OCI-LY7 (cell line): ENCODE measurements around the gene ZNF513. TPM values are rescaled to one million over a fixed set of nuclear protein-coding genes. Genes with fewer than 3 reads are reported as not detected.
"Not testable (repeated sequence)": the region's sequence is repeated elsewhere in the genome, so short reads cannot be mapped to it uniquely, and the experiment has no call there.

ENCODE experiments used
- BruUV-seq: library from RNA; stranded (reverse); fragments of 400-500 nt; replicated peaks from 2 replicates; lab custom pipeline; 2021; lab: Mats Ljungman, UMichigan
- CTCF ChIA-PET: fragments of 300-600 bp; sonication (Branson Sonifier 250); formaldehyde crosslinking; loops from one replicate; lab custom pipeline; 2022; ENCODE audit warnings: antibody characterized with exemption; ENCODE audit not compliant: unreplicated experiment; lab: Charles Lee
- POLR2A ChIA-PET: fragments of 300-600 bp; sonication (Branson Sonifier 250); formaldehyde crosslinking; loops from one replicate; lab custom pipeline; 2022; ENCODE audit warnings: antibody characterized with exemption; lab: Charles Lee
- DNase-seq: peaks from one replicate; pipeline ENCODE4 v3.0.0-alpha.2; 2015; ENCODE audit warnings: low spot score
- H2AFZ ChIP-seq: fragments of 200-600 bp; sonication (generic), shearing (Covaris generic); 2 replicates; pipeline ENCODE4 v1.6.1; 2014; ENCODE audit warnings: mild to moderate bottlenecking, antibody characterized with exemption, low read length, moderate library complexity
- H3K27ac ChIP-seq: fragments of 200-600 bp; sonication (generic); 2 replicates; pipeline ENCODE4 v1.5.1; 2014; ENCODE audit warnings: mixed run types, low read depth, mild to moderate bottlenecking, moderate library complexity, low read length, inconsistent platforms; ENCODE audit not compliant: poor library complexity, severe bottlenecking
- H3K36me3 ChIP-seq: fragments of 200-600 bp; sonication (generic); 2 replicates; pipeline ENCODE4 v1.6.1; 2014; ENCODE audit warnings: mild to moderate bottlenecking, antibody characterized with exemption, low read length, moderate library complexity, mixed read lengths; ENCODE audit not compliant: insufficient read depth
- H3K4me1 ChIP-seq: fragments of 200-600 bp; sonication (generic); 2 replicates; pipeline ENCODE4 v1.5.1; 2014; ENCODE audit warnings: mild to moderate bottlenecking, low read length; ENCODE audit not compliant: insufficient read depth, poor library complexity, severe bottlenecking
- H3K4me2 ChIP-seq: fragments of 200-600 bp; sonication (generic); 2 replicates; pipeline ENCODE4 v1.6.1; 2014; ENCODE audit warnings: mild to moderate bottlenecking, low read length
- H3K4me3 ChIP-seq: fragments of 200-600 bp; sonication (generic); 2 replicates; pipeline ENCODE4 v1.5.1; 2014; ENCODE audit warnings: mild to moderate bottlenecking, low read depth, low read length; ENCODE audit not compliant: poor library complexity, severe bottlenecking
- H3K79me2 ChIP-seq: fragments of 200-600 bp; sonication (generic); 2 replicates; pipeline ENCODE4 v1.6.1; 2016; ENCODE audit warnings: low read depth, mild to moderate bottlenecking, low read length, moderate library complexity, mixed read lengths; ENCODE audit not compliant: insufficient read depth
- H3K9me2 ChIP-seq: fragments of 200-600 bp; sonication (generic); 2 replicates; pipeline ENCODE4 v1.6.1; 2016; ENCODE audit warnings: mild to moderate bottlenecking, low read length, mixed read lengths; ENCODE audit not compliant: insufficient read depth
- H3K9me3 ChIP-seq: fragments of 200-600 bp; sonication (generic); 2 replicates; pipeline ENCODE4 v1.6.1; 2014; ENCODE audit warnings: mild to moderate bottlenecking, mixed run types, low read length, mixed read lengths
- H4K20me1 ChIP-seq: fragments of 200-600 bp; sonication (generic); 2 replicates; pipeline ENCODE4 v1.6.1; 2014; ENCODE audit warnings: mild to moderate bottlenecking, antibody characterized with exemption, low read length, moderate library complexity, mixed read lengths; ENCODE audit not compliant: insufficient read depth
- EZH2phosphoT487 ChIP-seq: fragments of 200-600 bp; sonication (generic); IDR thresholded peaks from 2 replicates; pipeline ENCODE4 v1.6.1; 2018; ENCODE audit warnings: low read depth, borderline replicate concordance, mild to moderate bottlenecking, mixed run types, antibody characterized with exemption, low read length, moderate library complexity, mixed read lengths
- intact Hi-C: fragments of 100-400 bp; cut with micrococcal nuclease; formaldehyde crosslinking; loops from one replicate; pipeline ENCODE4 v1.10.0; 2022; ENCODE audit not compliant: unreplicated experiment
- total RNA-seq, 2 experiments: library from RNA; depleted of rRNA in 1 of 2; stranded (reverse); fragments of >200 nt in 1 of 2; shearing (Covaris generic) in 1 of 2; gene quantifications; 2 replicates each; pipeline ENCODE4 v1.2.3, GENCODE V29; 2014 to 2022
- TF ChIP-seq, protein P1 (sequence below): fragments of 200-600 bp; sonication (generic); conservative IDR thresholded peaks from 2 replicates; pipeline ENCODE4 v1.5.1; 2014; ENCODE audit warnings: mild to moderate bottlenecking, antibody characterized with exemption, low read length, moderate library complexity, mixed read lengths

ZNF513 gene
- total RNA-seq, 2 experiments from 2014 or later, result 10.0 to 10.9 TPM

DNA sequence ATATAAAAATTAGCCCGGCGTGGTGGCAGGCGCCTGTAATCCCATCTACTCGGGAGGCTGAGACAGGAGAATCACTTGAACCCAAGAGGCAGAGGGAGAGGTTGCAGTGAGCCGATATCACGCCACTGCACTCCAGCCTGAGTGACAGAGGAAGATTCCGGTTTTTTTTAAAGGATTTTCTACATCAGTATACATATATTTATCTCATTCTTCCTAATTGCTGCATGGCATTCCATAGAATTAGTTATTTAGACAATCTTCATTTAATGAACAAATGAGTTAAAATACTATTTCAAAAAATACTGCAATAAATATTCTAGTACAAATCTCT is 26.0 kb downstream of the ZNF513 start:
- POLR2A ChIA-PET, result interaction anchor here (0.6 to 2.0 kb wide), 6 partner anchors 8 to 1424 kb away, joined by 3 to 12 read pairs (median 6); no protein-coding TSS in a partner anchor

DNA sequence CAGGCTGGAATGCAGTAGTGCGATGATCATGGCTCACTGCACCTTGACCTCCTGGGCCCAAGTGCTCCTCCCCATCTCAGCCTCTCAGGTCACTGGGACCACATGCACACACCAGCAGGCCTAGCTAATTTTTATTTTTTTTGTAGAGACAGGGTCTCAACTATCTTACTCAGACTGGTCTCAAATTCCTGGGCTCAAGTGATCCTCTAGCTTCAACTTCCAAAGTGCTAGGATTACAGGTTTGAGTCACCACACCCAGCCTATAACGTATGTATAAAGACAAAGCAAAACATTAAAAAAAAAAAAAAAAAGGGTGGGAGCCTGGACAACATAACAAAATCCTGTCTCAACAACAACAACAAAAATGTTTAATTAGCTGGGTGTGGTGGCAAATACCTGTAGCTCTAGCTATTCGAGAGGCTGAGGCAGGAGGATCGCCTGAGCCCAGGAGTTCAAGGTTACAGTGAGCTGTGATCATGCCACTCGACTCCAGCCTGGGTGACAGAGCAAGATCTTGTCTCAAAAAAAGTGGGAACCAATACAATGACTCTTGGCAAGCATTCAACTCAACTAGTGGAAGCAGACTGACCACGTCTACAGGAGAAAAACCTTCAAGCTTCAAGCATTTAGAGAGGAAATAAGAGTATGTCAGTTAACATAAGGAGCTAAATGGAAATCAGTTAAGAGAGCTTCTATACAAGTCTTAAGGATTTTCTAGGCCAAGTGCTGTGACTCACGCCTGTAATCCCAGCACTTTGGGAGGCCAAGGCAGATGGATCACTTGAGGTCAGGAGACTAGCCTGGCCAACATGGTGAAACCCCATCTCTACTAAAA is 26.6 kb downstream of the ZNF513 start:
- no peaks in the 10 kb centered on the region for H3K9me2 ChIP-seq
- BruUV-seq, result no TSS peak
- no peak for DNase-seq
- H4K20me1 ChIP-seq, result 0 out of 2 replicates have a peak, but pooled peaks cover 4% of the 10 kb centered on the region
- peaks cover 76% of the 10 kb centered on the region for H3K79me2 ChIP-seq
- intact Hi-C loops, result no loop called here
- H3K4me3 ChIP-seq, result no peak overlapping the region
- peaks cover 17% of the 10 kb centered on the region for H3K36me3 ChIP-seq
- no peak overlapping the region for H3K4me2 ChIP-seq
- no peak for TF ChIP-seq EZH2phosphoT487
- TF ChIP-seq, protein P1, sequence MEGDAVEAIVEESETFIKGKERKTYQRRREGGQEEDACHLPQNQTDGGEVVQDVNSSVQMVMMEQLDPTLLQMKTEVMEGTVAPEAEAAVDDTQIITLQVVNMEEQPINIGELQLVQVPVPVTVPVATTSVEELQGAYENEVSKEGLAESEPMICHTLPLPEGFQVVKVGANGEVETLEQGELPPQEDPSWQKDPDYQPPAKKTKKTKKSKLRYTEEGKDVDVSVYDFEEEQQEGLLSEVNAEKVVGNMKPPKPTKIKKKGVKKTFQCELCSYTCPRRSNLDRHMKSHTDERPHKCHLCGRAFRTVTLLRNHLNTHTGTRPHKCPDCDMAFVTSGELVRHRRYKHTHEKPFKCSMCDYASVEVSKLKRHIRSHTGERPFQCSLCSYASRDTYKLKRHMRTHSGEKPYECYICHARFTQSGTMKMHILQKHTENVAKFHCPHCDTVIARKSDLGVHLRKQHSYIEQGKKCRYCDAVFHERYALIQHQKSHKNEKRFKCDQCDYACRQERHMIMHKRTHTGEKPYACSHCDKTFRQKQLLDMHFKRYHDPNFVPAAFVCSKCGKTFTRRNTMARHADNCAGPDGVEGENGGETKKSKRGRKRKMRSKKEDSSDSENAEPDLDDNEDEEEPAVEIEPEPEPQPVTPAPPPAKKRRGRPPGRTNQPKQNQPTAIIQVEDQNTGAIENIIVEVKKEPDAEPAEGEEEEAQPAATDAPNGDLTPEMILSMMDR, result no peak
- CTCF ChIA-PET, result interaction anchor here (1.0 kb wide), 1 partner anchor 9 kb away, joined by 3 read pairs; no protein-coding TSS in a partner anchor
- H3K27ac ChIP-seq, result no peak overlapping the region
- H2AFZ ChIP-seq, result no peak overlapping the region
- POLR2A ChIA-PET, result interaction anchor here (0.6 to 2.0 kb wide), 7 partner anchors 9 to 1425 kb away, joined by 3 to 12 read pairs (median 6); partner anchors contain the start of gene NRBP1
- no peaks in the 10 kb centered on the region for H3K9me3 ChIP-seq
- H3K4me1 ChIP-seq, result peaks cover 34% of the 10 kb centered on the region

More for the DNA sequence above, 26.0 kb downstream of the ZNF513 start:
- H3K9me2 ChIP-seq, result no peaks in the 10 kb centered on the region
- H3K4me1 ChIP-seq, result peaks cover 34% of the 10 kb centered on the region
- BruUV-seq, result no TSS peak
- no peak overlapping the region for H3K4me3 ChIP-seq
- no peak for TF ChIP-seq EZH2phosphoT487
- TF ChIP-seq, protein P1, result no peak
- H3K9me3 ChIP-seq, result no peaks in the 10 kb centered on the region
- peak overlapping the region; percentile 97 for H3K4me2 ChIP-seq
- DNase-seq, result no peak
- H4K20me1 ChIP-seq, result 0 out of 2 replicates have a peak, but pooled peaks cover 4% of the 10 kb centered on the region
- intact Hi-C loops, result no loop called here
- CTCF ChIA-PET, result interaction anchor here (1.0 kb wide), 1 partner anchor 9 kb away, joined by 3 read pairs; no protein-coding TSS in a partner anchor
- peaks cover 72% of the 10 kb centered on the region for H3K79me2 ChIP-seq
- peaks cover 12% of the 10 kb centered on the region for H3K36me3 ChIP-seq
- no peak overlapping the region for H3K27ac ChIP-seq
- no peak overlapping the region for H2AFZ ChIP-seq

DNA sequence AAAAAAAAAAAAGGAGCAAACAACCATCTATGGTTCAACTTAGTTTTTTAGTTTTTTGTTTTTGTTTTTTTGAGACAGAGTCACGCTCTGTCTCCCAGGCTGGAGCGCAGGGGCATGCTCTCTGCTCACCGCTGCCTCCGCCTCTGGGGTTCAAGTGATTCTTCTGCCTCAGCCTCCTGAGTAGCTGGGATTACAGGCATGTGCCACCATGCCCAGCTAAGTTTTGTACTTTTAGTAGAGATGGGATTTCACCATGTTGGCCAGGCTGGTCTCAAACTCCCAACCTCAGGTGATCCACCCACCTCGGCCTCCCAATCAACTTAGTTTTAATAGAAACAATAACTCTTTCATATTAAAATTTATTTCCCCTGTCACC is 27.2 kb downstream of the ZNF513 start:
- H3K4me3 ChIP-seq, H3K9me2 ChIP-seq, H2AFZ ChIP-seq, DNase-seq, H3K4me2 ChIP-seq, intact Hi-C loops, H3K27ac ChIP-seq, H3K9me3 ChIP-seq, BruUV-seq, H4K20me1 ChIP-seq, CTCF ChIA-PET: not testable (repeated sequence)
- Histone ChIP-seq H3K36me3 (peaks cover 13% of the 10 kb centered on the region), H3K4me1 (peaks cover 32% of the 10 kb centered on the region), H3K79me2 (peaks cover 75% of the 10 kb centered on the region)
- POLR2A ChIA-PET, result interaction anchor here (0.6 to 2.0 kb wide), 7 partner anchors 9 to 1110 kb away, joined by 3 to 12 read pairs (median 6); partner anchors contain the start of gene NRBP1
